Fibroblast of peridontal ligament (primary cell): ENCODE measurements around the gene CHCT1.
"Not testable (repeated sequence)": the region's sequence is repeated elsewhere in the genome, so short reads cannot be mapped to it uniquely, and the experiment has no call there.

Experiments used
- DNase-seq: peaks from one replicate; pipeline ENCODE4 v3.0.0-alpha.2; 2010; ENCODE audit errors: extremely low read depth

Gene CHCT1

DNA sequence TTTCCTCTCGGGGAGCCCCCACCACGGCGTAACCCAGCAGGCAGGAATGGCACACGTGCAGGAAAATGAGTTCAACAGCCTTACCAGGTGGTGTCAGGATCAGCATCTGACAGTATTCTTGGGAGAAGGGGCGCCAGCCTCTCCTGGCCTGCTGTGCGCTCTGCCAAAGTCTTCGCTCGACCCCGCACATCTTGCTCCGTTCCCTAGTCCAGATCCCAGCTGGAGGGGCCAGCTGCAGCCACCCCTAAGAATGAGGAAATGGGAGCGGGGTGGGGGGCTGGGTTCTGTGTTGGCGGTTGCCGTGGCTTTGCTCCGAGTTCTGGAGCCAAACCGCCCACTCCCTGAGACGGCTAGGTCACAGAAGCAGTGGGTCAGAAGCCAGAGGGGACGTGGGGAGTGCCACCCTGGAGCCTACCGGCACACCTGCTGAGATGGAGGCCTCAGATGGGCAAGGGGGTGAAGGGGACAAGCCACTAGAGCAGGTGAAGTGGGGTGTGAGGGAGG lies at the start of gene CHCT1:
TSS of gene CHCT1 (plus strand) at position 328 of the 504 bp plus-strand sequence. CDS start at position 432, 104 bp downstream.
- no peak for DNase-seq

DNA sequence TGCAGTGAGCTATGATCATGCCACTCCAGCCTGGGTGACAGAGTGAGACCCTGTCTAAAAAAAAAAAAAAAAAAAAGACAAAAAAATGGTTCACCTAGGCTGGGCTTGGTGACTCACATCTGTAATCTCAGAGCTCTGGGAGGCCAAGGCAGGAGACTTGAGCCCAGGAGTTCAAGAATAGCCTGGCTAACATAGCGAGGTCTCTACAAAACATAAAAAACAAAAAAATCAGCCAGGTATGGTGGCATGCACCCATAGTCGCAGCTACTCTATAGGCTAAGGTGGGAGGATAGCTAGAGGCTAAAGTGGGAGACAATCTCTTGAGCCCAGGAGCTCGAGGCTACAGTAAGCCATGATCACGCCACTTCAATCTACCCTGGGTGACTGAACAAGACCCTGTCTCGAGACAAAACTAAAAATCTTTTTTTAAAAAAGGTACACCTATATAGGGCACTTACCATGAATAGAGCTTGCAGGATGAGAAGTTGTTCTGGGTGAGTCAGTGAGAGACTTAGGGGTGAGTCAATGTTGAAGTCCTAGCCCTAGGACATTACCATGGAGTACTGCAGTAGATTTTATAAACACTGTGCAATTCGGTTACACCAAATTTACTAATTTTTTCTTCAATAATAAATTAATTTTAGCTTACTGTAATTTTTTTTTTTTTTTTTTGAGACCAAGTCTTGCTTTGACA lies 49.4 kb upstream of the CHCT1 start:
- DNase-seq = peak; percentile 65

DNA sequence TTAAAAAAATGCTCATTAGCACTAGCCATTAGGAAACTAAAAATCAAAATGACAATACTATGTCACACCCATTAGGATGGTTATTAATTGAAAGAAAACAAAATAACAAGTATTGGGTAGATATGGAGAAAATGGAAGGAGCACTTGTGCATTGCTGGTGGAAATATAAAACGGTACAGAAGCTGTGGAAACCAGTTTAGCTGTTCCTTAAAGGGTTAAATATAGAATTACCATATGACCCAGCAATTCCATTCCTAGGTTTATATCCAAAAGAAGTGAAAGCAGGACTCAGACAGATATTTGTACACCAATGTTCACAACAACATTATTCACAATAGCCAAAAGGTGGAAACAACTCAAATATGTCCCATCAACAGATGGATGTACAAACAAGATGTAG lies 44.1 kb upstream of the CHCT1 start:
- not testable (repeated sequence) for DNase-seq

DNA sequence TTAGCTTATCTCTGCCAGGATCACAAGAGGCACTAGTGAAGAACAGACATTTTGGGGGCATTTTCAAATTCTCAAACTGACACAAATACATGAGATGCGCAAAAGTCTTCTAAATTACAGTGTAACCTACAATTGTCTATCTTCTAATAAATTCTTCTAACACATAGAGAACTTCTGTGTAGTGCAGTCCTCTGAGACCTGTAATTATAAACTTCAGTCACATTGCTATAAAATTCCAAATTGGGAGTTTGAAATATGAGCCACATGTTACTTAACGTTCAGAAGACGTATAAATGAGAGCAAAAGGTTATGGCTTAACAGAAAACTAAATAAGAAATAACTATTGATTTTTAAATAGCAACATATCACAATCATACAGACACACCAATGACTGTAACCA lies 42.8 kb upstream of the CHCT1 start:
- not testable (repeated sequence) for DNase-seq

DNA sequence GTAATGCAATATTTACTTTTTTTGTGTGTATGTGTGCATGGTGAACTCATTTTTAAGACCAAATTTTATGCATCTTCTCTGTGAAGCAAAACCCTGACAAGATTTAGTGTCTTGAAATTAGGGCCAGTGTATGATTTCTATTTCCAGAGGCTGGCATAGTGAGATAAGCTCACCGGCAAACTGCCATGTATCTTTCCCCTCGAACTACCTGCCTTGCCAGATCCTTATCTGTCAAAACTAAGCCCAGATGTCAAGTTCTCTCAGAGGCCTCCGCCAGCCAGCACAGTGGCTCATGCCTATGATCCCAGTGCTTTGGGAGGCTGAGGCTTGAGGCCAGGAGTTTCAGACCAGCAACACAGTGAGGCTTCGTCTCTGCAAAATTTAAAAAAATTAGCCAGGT lies 40.3 kb upstream of the CHCT1 start:
- no peak for DNase-seq

DNA sequence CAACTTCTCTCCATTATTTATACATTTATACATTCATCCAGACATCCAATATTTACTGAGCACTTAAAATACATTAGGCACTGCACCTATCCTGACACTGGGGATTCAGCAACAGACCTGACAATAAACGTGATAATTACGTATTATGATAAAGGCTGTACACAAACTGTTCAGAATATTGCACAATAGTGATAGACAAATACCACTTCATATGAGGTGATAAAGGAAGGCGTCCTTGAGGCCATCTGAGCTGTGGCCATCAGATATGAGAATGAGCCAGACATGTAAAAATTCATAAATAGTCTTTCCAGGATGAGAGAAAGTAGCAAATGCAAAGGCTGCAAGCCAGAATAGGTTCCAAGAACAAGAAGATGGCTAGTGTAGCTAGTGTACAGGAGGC lies 38.9 kb upstream of the CHCT1 start:
- no peak for DNase-seq

DNA sequence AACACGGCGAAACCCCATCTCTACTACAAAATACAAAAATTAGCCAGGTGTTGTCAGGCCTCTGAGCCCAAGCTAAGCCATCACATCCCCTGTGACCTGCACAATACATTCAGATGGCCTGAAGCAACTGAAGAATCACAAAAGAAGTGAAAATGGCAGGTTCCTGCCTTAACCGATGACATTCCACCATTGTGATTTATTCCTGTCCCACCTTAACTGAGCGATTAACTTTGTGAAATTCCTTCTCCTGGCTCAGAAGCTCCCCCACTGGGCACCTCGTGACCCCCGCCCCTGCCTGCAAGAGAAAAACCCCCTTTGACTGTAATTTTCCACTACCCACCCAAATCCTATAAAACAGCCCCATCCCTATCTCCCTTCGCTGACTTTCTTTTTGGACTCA lies 37.4 kb upstream of the CHCT1 start:
- DNase-seq = not testable (repeated sequence)

DNA sequence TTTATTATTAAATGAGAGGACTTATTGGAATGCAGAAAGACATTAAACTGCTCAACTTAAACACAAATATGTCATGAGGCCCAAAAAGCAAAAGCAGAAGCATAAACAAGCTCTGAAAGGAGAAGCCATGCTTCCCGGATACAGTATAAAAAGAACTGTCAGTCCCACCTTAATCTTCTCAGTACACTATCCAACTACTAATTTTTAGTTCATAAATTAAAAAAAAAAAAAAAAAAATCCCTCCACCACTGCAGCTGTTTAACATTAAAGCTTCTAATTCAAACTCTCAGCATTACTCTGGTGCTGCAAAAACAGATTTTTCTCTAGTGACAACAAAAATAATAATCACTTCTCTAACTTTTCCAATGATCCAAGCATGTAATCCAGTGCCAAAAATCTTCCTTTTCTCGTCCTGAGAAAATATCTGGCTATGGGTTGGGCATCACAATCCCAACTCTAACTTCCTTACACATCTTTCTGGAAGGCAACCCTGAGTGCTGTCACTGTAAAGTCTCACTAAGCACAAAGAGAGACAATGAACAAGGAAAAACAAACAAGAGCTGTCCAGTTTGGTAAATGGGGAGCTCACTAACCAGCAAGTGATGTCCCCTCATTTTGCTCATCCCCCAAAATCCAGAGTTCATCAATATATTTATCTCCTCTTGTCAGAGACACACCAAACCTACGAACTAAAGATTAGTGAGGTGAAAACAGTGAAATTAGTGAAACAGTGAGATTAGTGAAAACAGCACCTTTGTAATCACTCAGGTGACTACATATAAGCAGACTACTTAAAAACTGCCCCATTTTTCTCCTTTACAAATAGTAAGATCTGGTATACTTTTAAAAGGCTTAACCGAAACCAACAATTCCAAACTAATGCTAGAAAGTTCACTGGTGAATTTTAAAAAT lies 35.9 kb upstream of the CHCT1 start:
- DNase-seq = no peak

DNA sequence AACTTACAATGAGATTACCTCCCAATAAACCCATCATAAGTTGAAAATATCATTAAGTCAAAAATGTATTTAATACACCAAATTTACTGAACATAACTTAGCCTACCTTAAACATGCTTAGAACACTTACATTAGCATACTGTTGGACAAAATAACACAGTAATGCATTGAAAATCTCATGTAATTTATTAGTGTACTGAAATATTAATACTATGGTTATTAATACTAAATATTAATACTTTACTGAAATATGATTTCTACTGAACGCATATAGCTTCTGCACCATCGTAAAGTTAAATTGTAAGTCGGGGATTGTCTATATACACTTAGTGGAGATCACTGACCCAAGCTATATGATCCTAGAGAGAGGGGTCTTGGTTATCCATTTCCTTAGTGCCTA lies 34.6 kb upstream of the CHCT1 start:
- DNase-seq = no peak

DNA sequence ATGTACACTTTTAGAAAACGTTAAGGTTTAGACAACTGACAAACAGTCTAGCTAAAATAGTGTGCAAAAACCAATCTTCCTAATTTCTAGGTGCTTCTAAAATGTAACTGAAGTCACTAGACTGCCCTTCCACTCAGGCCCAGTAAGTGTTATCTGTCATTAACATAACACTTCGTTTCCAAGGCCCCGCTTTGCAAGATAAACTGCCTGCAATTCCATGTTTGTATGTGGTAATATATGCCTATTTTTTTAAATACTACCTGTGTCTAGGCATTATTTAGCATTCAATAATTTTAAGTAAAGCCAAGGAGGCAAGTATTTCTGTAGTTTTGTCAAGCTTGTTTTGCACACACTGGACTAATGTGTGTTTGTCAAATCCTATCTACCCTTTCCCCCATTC lies 33.5 kb upstream of the CHCT1 start:
- no peak for DNase-seq

DNA sequence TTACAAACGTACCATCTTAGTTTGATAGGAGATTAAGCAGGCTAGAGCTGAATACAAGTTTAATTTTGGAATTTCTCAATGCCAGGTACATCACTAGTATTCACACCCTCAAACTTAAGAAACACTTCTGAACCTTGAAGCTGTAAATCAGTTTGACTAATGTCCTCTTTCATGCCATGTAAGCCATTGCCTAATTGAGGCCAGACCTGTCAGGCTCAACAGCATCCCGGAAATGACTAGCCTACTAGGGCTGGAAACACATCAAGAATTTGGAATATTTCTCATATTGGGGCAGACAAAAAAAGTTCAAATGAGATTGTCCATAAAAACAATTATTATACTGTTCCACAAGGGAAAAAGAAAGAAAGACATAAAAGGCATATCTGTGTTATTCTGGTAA lies 32.1 kb upstream of the CHCT1 start:
- DNase-seq = peak; percentile 73

DNA sequence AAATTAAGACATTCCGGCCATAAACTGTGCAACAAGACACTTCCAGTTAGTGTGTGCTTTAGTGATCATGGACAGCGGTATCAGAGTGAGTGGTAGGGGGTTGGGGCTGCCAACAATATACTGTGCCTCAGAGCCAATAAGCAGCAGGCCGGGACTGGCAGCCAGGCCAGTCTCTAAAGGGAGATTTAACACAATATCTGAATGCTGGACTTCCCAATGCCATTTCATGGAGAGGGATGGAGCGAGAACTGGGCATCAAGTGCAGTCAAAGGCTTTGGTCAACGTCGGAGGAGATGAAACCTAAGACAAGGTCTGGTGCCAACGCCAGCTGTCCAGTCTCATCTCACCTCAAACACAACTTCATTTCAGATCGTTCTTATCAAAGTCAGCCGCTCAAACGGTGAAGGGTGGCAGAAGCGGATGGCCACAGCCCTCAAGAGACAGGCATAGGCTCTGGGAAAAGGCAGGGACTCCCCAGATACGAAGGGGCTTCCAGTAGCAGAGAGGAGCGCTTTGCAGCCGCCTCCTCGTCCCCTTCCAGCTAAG lies 31.3 kb upstream of the CHCT1 start:
- peak; percentile 57 for DNase-seq

DNA sequence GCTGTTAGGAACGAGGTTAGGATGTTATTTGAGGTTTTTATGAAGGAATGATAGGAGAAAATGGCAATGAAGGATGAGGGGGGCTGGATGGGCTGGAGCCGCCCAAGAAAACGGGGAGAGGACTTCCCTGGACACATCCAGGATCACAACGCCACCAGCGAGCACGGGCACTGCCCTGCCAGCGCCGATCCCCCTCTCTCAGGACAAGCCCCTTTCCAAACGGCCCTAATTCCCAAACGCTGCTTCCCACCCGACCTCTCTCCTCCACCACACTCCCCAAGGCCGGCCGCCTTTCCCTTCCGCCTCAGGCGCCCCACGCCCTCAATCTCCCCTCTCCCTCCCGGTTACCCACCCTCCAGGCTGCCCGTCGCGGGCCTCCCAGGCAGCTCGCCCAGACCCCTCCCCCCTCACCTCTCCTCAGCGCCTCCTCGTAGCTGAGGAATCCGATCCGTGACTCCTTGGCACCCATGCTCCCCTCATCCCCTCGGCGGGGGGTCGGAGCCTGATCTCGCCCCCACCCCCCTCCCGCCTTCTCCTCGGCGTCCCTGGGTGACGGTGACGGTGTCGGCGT lies 30.7 kb upstream of the CHCT1 start:
- DNase-seq = no peak

DNA sequence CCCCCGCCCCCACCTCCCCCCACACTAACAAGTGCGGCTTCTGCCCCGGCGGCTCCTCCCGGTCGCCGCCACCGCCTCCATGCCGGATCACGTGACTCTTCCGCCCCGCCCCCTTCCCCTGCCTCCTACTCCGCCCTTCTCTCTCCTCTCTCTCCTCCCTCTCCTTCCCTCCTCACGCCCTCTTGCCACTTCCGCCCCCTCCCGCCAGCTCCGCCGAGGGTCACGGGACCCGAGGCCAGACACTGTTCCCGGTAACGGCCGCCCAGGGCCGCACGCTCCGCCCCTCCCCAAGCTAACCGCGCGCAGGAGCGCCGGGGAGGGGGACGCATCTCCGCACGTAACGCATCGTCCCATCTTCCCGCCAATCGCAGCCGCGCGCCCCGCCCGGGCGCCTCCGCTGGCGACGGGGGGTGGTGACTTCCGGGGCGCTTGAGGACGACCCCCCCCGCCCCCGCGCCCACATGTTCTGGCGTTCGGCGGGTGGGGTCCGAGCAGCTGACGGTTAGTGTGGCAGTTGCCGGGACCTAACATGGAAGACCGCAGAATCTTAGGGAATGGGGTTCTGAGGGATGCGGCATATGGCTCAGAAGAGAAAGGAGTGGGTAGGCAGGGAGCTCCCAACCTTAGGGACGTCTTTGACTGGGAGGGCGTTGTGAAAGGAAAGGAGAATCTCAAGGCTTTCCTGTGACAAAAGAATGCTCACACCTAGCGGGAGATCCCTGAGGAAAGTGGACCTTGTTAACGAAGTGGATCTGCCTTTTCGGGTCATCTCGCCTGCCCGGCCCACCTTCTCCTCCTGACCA lies 30.0 kb upstream of the CHCT1 start, which contains the start of gene USP32:
TSS of gene USP32 (minus strand) at position 92 of the 803 bp plus-strand sequence. CDS start 194 bp downstream, outside the sequence.
- peak; percentile 97 for DNase-seq

DNA sequence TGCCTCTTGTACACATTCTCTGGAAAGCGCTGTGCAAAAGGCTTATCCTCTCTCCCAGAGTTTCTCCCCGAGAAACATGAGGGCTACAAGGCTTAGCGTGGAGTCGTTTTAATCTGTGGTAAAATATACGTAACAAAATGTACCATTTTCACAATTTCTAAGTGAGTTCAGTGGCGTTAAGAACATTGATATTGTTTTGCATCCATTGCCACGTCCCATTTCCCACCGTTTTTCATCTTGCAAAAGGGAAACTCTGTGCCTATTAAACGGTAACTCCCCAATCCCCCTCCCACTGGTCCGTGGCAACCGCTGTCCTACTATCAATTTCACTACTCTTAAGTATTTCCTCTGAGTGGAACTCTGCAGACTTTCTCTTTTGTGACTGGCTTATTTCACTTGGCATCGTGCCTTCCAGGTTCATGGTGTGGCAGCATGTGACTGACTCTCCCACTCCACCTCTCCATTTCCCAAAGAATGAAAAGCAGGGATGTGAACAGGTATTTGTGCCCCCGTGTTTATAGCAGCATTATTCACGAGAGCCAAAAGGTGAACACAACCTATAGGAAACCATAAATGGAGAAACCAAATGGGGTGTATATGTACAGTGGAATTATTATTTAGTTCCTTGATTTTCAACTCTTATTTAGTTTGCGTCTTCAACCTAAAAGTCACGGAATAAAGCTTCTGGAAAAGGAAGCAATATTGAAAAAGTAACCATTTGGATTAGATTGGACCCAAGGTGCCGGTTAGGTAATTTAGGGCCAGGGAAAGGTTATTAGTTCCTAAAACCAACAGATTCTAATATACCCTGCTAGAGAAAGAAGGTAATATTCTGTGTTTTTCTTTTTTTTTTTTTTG lies 29.2 kb upstream of the CHCT1 start:
- DNase-seq = peak; percentile 65

DNA sequence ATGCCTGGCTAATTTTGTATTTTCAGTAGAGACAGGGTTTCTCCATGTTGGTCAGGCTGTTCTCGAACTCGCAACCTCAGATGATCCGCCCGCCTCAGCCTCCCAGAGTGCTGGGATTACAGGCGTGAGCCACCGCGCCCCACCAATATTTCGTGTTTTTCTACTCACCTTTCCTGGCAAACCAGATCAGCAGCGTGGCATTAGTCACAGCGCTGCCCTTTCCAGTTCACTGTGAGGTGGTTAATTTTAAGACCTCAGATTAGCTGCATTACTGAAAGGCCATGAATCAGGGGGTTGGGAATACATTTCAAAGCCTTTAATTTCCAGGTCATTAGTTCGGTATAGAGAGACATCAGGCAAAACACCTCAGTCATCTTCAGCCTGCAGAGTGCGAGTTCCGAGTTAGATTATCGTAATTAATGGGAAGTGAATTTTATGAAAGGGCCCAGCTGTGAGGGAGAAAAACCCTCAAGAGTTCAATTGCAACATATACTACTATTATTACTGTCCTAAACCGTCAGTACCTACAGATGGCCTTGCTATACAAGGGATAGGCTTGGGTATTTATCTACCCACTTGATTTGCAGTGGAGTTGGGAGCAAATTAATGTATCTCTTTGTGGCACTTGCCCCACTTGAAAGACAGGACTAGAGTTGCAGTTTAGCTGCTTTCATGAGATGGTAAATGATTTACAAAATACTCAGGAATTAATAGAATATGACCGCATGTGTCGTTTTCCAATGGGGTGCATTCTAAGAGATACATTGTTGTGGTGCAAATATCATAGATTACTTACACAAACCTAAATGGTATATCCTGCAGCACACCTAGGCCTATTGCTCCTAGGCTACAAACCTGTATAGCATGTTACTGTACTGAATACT lies 28.2 kb upstream of the CHCT1 start:
- no peak for DNase-seq

DNA sequence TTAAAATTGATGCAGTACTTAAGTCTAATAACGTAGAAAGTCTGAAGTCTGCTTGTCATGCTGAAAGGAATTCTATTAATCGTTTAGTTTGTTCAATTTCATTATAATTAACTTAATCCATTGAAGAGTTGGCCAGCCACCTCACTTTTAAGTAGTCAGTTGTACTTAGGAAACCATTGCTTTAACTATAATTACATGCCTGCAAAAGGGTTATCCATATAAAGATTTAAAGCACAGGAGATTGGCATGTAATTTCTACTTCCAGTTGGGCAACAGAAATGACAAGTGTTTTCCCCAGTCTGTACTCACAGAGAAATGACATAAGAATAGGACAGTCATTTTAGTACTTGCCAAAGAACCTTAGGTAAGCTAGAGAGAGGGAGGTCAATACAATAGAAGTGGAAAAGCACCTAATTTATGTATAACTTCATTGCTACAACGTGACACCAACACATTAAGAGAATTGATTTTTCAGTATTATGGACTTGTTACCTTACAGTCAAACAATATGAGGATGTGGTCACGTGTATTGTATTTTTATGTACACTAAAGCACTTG lies 26.7 kb upstream of the CHCT1 start:
- no peak for DNase-seq

DNA sequence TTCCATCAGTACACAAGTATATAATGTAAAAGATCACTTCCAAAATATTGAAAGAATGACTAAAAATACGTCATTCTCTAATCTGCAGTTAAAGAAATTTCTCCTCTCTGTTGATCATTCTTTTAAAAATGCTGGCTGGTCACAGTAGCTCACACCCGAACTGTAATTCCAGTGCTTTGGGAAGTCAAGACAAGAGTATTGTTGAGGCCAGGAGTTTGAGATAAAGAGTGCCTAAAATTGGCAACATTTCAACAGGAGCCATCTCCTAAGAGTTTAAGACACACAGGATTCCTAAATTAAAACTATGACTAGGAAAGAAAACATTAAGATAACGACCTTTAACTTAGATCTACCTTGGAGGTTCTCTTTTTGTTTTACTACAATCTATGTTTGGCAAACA lies 25.9 kb upstream of the CHCT1 start:
- DNase-seq = no peak
